Skeletal muscle tissue (tissue), 4 donors: ENCODE data around the gene BCO2. TPM values are rescaled to one million over a fixed set of nuclear protein-coding genes. Genes with fewer than 3 reads are reported as not detected.

Experiments used
- H3K27ac ChIP-seq: one replicate; pipeline ENCODE4 v1.7.0; 2013; ENCODE audit warnings: mild to moderate bottlenecking, low read depth, low read length, inconsistent platforms
- H3K27me3 ChIP-seq, 3 donors: one replicate each; pipeline ENCODE4 v1.7.0; 2013; ENCODE audit warnings: low read length in 3 of 3; ENCODE audit not compliant: control insufficient read depth in 3 of 3, insufficient read depth in 3 of 3
- H3K36me3 ChIP-seq, 3 donors: one replicate each; pipeline ENCODE4 v1.7.0; 2013; ENCODE audit warnings: low read length in 3 of 3; ENCODE audit not compliant: control insufficient read depth in 3 of 3, insufficient read depth in 3 of 3
- H3K4me1 ChIP-seq, 3 donors: one replicate each; pipeline ENCODE4 v1.7.0; 2013; ENCODE audit warnings: low read length in 3 of 3, mild to moderate bottlenecking in 3 of 3; ENCODE audit not compliant: control insufficient read depth in 3 of 3, insufficient read depth in 3 of 3
- H3K4me3 ChIP-seq, 3 donors: one replicate each; pipeline ENCODE4 v1.7.0; 2013; ENCODE audit warnings: low read length in 3 of 3
- H3K9ac ChIP-seq, 3 donors: one replicate each; pipeline ENCODE4 v1.7.0; 2013; ENCODE audit warnings: low read length in 3 of 3, mild to moderate bottlenecking in 3 of 3, moderate library complexity in 2 of 3, low read depth in 1 of 3
- H3K9me3 ChIP-seq, 3 donors: one replicate each; pipeline ENCODE4 v1.7.0; 2013; ENCODE audit warnings: low read length in 3 of 3; ENCODE audit not compliant: control insufficient read depth in 3 of 3
- total RNA-seq: library from RNA; depleted of rRNA; stranded (reverse); fragments of >200 nt; gene quantifications from one replicate; pipeline ENCODE4 v1.2.3, GENCODE V29; 2014
- donor health status: Osteomylitis.

Gene BCO2
- total RNA-seq, 1 donor from 2014 or later = 9.4 TPM

DNA sequence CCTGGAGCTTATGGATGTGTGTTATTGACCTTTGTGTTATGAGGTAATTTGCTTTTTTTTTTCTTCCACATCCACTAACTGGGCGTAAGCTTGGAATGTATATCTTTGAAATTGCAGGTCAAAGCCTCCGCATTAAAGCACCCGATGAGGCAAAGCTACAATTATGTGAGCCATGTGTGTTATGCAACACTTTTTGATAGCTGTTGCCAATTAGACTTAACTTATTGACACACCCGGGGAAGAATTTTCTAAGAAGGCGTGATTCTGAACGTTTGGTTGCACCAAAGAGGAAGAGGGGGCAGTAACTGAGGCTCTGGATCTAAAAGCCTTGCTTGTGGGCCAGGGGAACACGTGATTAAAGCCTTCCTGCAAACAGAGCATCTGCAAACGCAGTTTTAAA is 8.8 kb upstream of the BCO2 start:
- no peak overlapping the region for H3K27ac ChIP-seq

DNA sequence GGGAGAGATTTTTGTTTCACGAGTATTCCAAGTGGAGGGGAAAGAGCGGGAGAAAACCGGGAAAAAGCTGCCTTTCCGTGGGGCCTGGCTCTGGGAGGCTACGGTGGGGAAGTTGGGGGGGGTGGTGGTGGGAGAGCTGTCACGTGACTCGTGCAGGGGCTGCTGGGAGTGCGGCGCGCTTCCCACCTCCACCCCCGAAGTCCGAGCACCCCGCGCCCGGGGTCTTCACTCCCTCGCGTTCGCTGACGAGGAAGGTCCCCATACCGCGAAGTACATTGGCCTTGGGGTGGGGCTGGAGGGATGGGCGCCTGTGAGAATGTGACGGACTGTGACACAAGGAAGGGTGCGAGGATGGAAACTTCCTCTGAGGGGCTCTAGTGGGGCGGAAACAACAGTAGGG is 8.2 kb upstream of the BCO2 start, which contains the start of gene TEX12:
Gene TEX12, plus strand, starts transcription at position 228 of the 400 bp plus-strand sequence. CDS start 1,897 bp downstream, outside the sequence.
- Histone ChIP-seq H3K4me3 (no peak within 1 kb of the TSS), H3K4me1 (peaks cover 4 to 9% (median 6%) of the 10 kb centered on the region in 3 donors), H3K27ac (no peak within 1 kb of the TSS), H3K36me3 (no peaks in the 10 kb centered on the region), H3K27me3 (no peaks in the 10 kb centered on the region), H3K9ac (peak within 1 kb of the TSS in 2 of 3 donors; percentile 34 to 41), H3K9me3 (no peaks in the 10 kb centered on the region)

More for the DNA sequence above, 8.8 kb upstream of the BCO2 start:
- Histone ChIP-seq H3K27me3 (no peaks in the 10 kb centered on the region), H3K4me3 (no peak overlapping the region), H3K36me3 (no peaks in the 10 kb centered on the region), H3K9me3 (no peaks in the 10 kb centered on the region), H3K9ac (peak overlapping the region in 2 of 3 donors; percentile 34 to 41), H3K4me1 (peaks cover 4 to 11% (median 6%) of the 10 kb centered on the region in 3 donors)

DNA sequence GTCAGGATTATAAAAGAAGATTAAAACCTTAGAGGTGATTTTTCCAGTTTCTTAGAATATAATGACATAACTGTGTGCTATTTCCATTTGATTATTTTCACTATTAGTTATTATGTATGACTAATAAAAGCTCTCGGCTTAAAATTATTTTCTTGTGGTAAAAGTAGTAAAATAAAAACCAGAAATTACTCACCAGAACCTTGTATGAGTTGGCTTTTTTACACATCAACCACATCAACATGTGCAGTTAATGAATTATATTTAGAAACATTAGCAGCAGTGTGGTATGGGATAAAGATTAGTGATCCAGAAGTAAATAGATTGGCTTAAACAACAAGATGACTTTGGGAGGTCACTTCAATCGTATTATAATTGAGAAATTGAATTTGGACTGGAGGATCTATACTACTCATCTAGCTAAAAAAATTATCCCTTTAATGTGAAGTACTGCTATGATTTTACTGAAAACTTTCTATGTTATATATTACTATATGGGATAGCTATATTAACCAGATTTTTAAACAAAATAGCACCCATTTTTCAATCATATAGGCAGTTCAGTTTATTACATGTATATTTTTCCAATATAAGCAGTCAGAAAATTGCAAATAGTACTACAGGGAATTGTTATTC is 2.8 kb upstream of the BCO2 start:
- H3K4me3 ChIP-seq = no peak overlapping the region

DNA sequence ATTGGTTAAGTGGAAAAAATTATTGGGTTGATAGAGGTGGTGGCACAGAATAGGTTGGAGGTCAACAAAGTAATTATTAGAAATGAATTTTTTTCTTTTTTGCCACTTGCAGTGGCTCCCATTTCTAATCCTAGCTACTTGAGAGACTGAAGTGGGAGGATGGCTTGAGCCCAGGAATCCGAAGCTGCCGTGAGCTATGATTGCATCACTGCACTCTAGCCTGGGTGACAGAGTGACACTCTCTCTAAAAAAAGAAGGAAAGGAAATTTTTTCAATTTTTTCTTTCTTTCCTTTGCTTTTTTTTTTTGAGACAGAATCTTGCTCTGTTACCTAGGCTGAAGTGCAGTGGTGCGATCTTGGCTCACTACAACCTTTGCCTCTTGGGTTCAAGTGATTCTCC is 2.2 kb upstream of the BCO2 start:
- H3K27me3 ChIP-seq = no peaks in the 10 kb centered on the region
- H3K9ac ChIP-seq = no peak overlapping the region
- peaks cover 7 to 14% (median 9%) of the 10 kb centered on the region in 3 donors for H3K4me1 ChIP-seq
- no peaks in the 10 kb centered on the region for H3K36me3 ChIP-seq
- peak overlapping the region; percentile 70 for H3K27ac ChIP-seq
- no peak overlapping the region for H3K4me3 ChIP-seq
- no peaks in the 10 kb centered on the region for H3K9me3 ChIP-seq

More for the DNA sequence above, 2.8 kb upstream of the BCO2 start:
- no peaks in the 10 kb centered on the region for H3K36me3 ChIP-seq
- peak overlapping the region in 1 of 3 donors; percentile 16 for H3K9ac ChIP-seq
- no peaks in the 10 kb centered on the region for H3K27me3 ChIP-seq
- peak overlapping the region; percentile 70 for H3K27ac ChIP-seq
- peaks cover 7 to 14% (median 9%) of the 10 kb centered on the region in 3 donors for H3K4me1 ChIP-seq
- no peaks in the 10 kb centered on the region for H3K9me3 ChIP-seq

DNA sequence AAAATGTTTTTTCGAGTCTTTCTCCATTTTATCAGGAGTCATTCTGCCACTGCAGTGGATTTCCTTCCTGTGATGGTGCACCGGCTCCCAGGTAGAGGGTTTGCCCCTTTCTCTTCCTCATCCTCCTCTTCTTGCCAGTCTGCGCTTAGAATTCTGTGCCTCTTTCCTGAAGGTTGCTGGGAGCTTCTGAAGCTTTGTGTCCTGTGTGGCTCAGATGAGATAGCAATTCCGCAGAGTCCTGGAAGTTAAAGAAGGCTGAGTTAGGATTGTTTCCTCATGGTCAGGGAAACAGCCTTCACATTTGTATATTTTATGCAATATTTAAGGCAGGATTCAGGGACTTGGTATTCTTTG is 264 bp downstream of the BCO2 start:
- no peaks in the 10 kb centered on the region for H3K9me3 ChIP-seq
- H3K36me3 ChIP-seq = peaks cover 0 to 3% (median 2%) of the 10 kb centered on the region in 3 donors
- peak overlapping the region; percentile 63 to 82 (median 80) for H3K9ac ChIP-seq
- peak overlapping the region; percentile 75 for H3K27ac ChIP-seq
- peaks cover 7 to 14% (median 9%) of the 10 kb centered on the region in 3 donors for H3K4me1 ChIP-seq
- H3K27me3 ChIP-seq = no peaks in the 10 kb centered on the region
- peak overlapping the region; percentile 67 to 90 (median 69) for H3K4me3 ChIP-seq

DNA sequence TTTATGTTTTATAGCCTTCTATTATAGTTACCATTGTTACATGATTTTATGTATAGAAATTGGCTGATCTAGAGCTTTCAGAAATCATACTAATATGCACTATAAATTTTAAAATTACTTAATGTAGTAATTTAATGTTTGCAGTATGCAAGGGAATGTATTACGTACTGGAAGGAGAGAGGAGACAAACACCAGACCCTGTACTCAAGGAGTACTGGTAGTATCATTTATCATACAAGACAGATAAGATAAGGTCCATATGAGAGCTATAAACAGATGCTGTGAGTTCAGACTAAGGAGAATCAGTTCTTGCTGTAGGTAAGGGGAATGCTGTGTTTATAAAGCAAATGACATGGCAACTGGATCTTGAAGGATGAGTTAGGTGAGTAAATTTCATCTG is 765 bp downstream of the BCO2 start:
- H3K9ac ChIP-seq = peak overlapping the region in 2 of 3 donors; percentile 80 to 82

DNA sequence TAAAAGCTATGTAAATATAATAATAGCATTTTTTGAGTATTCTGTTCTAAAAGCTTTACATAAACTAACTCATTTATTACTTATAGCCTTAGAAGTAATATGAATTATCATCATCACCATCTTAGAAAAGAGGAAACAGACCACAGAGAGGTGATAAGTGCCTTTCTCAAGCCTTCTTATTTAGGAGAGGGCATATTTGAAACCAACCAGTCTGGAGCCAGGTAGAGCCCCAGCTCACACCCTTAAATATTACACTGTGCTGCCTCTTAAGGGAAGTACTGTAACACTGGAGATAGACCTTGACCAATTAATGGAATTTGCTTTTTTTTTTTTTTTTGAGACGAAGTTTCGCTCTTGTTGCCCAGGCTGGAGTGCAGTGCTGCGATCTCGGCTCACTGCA is 2.3 kb downstream of the BCO2 start:
- Histone ChIP-seq H3K9me3 (no peaks in the 10 kb centered on the region), H3K36me3 (peaks cover 0 to 3% (median 2%) of the 10 kb centered on the region in 3 donors), H3K27me3 (no peaks in the 10 kb centered on the region), H3K27ac (no peak overlapping the region), H3K4me1 (peaks cover 7 to 13% (median 7%) of the 10 kb centered on the region in 3 donors), H3K9ac (peak overlapping the region in 1 of 3 donors; percentile 61), H3K4me3 (peak overlapping the region in 1 of 3 donors; percentile 30)

More for the DNA sequence above, 765 bp downstream of the BCO2 start:
- Histone ChIP-seq H3K9me3 (no peaks in the 10 kb centered on the region), H3K27ac (peak overlapping the region; percentile 75), H3K27me3 (no peaks in the 10 kb centered on the region), H3K4me3 (peak overlapping the region in 2 of 3 donors; percentile 69 to 90), H3K4me1 (peaks cover 7 to 14% (median 9%) of the 10 kb centered on the region in 3 donors), H3K36me3 (peaks cover 0 to 3% (median 2%) of the 10 kb centered on the region in 3 donors)

DNA sequence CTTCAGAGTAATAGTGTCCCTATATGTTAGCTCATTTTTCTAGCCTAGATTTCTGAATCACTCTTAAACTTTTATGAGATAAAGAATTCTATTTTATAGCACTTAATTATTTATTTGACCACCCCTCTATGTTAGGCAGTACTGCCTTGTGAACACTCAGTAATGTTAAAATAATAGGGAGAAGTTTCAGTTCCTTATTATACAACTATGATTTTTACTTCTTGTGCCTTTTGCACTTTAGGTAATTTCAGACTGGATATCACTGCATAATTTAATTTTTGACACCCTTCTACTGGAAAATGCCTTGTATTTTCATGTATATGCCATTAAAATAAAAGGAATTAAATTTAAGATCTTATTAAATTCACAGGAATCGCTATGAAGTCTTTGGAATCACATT is 3.1 kb downstream of the BCO2 start:
- no peak overlapping the region for H3K4me3 ChIP-seq
- H3K4me1 ChIP-seq = peaks cover 3 to 7% (median 6%) of the 10 kb centered on the region in 3 donors
- peaks cover 0 to 3% (median 2%) of the 10 kb centered on the region in 3 donors for H3K36me3 ChIP-seq
- H3K9ac ChIP-seq = no peak overlapping the region
- H3K9me3 ChIP-seq = no peaks in the 10 kb centered on the region
- H3K27ac ChIP-seq = no peak overlapping the region
- no peaks in the 10 kb centered on the region for H3K27me3 ChIP-seq

DNA sequence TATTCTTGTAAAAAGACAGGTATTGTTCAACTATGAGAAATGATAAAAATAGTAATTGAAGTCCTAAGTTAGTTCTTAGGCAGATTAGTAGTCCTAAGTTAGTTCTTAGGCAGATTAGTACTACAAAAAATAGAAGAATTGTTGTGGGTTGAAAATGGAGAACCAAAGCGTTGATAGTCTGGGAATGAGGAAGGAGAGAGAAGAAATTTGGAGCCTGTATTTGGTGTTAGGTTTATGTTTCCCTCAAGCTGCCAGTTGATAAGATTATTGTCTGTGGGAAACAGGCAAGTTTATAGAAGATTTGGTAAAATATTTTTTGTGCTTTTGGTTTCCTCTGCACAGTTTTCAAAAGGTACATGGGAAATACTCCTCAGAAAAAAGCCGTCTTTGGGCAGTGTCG is 3.6 kb downstream of the BCO2 start:
- Histone ChIP-seq H3K27me3 (no peaks in the 10 kb centered on the region), H3K4me1 (peaks cover 3 to 7% (median 6%) of the 10 kb centered on the region in 3 donors), H3K9ac (no peak overlapping the region), H3K27ac (no peak overlapping the region), H3K4me3 (no peak overlapping the region), H3K36me3 (peaks cover 0 to 3% (median 2%) of the 10 kb centered on the region in 3 donors), H3K9me3 (no peaks in the 10 kb centered on the region)

DNA sequence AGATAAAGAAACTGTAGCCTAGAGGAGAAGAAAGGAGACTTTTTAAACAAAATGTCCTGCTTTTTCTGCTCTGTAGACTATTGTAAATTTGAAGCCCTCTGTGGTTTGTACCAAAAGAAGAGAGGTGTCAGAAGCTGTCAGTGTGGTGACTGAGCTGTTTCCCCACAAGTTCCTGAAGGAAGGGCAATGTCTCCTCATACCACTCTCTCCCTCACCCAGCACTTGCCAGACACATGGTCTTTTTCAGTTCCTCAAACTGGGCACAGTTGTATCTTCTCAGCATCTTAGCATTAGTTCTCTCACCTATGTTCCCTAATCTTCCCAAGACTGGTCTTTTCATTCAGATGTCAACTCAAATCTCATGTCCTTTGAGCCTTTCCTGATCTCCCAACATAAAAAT is 4.3 kb downstream of the BCO2 start:
- Histone ChIP-seq H3K36me3 (peaks cover 0 to 3% (median 2%) of the 10 kb centered on the region in 3 donors), H3K4me1 (peaks cover 3 to 7% (median 6%) of the 10 kb centered on the region in 3 donors), H3K9me3 (no peaks in the 10 kb centered on the region), H3K27me3 (no peaks in the 10 kb centered on the region), H3K4me3 (no peak overlapping the region), H3K9ac (peak overlapping the region in 1 of 3 donors; percentile 5), H3K27ac (no peak overlapping the region)
